BLaER1 (cell line): ENCODE data around the gene KNDC1.

Experiments
- H3K27ac ChIP-seq: shearing (Covaris generic); formaldehyde crosslinking; 2 replicates; pipeline ENCODE4 v1.8.1; 2022
- H3K27me3 ChIP-seq: shearing (Covaris generic); formaldehyde crosslinking; 2 replicates; pipeline ENCODE4 v1.8.1; 2022
- H3K36me3 ChIP-seq: shearing (Covaris generic); formaldehyde crosslinking; 2 replicates; pipeline ENCODE4 v1.8.1; 2022
- H3K4me1 ChIP-seq: shearing (Covaris generic); formaldehyde crosslinking; 2 replicates; pipeline ENCODE4 v1.8.1; 2022
- H3K4me2 ChIP-seq: shearing (Covaris generic); formaldehyde crosslinking; 2 replicates; pipeline ENCODE4 v1.8.1; 2022
- H3K4me3 ChIP-seq: shearing (Covaris generic); formaldehyde crosslinking; 2 replicates; pipeline ENCODE4 v1.8.1; 2022
- H3K9ac ChIP-seq: shearing (Covaris generic); formaldehyde crosslinking; 2 replicates; pipeline ENCODE4 v1.8.1; 2022
- H3K9me3 ChIP-seq: shearing (Covaris generic); formaldehyde crosslinking; 2 replicates; pipeline ENCODE4 v1.8.1; 2022
- H4K20me1 ChIP-seq: shearing (Covaris generic); formaldehyde crosslinking; 2 replicates; pipeline ENCODE4 v1.8.1; 2022
- Cebpa-rat ChIP-seq: shearing (Covaris generic); IDR thresholded peaks from 2 replicates; pipeline ENCODE4 v1.8.1; 2022

The KNDC1 gene

GRCh38 chr10:133116455-133116854 is 43.6 kb upstream of the KNDC1 start:
- H3K4me2 ChIP-seq: no peak overlapping the region
- no peak for TF ChIP-seq Cebpa-rat
- no peaks in the 10 kb centered on the region for H4K20me1 ChIP-seq
- peaks cover 55% of the 10 kb centered on the region for H3K9me3 ChIP-seq
- no peaks in the 10 kb centered on the region for H3K4me1 ChIP-seq
- no peaks in the 10 kb centered on the region for H3K36me3 ChIP-seq
- H3K27ac ChIP-seq: no peak overlapping the region
- H3K4me3 ChIP-seq: no peak overlapping the region
- no peak overlapping the region for H3K9ac ChIP-seq
- H3K27me3 ChIP-seq: no peaks in the 10 kb centered on the region

- Histone ChIP-seq H3K9ac (no peak overlapping the region), H3K27ac (no peak overlapping the region), H3K4me1 (peaks cover 5% of the 10 kb centered on the region), H3K36me3 (no peaks in the 10 kb centered on the region), H3K4me2 (no peak overlapping the region), H3K4me3 (no peak overlapping the region), H3K27me3 (no peaks in the 10 kb centered on the region), H4K20me1 (no peaks in the 10 kb centered on the region), H3K9me3 (peaks cover 48% of the 10 kb centered on the region)
- no peak for TF ChIP-seq Cebpa-rat
Measured at GRCh38 chr10:133117036-133117687, 42.9 kb upstream of the KNDC1 start.

GRCh38 chr10:133117688-133118071 is 42.3 kb upstream of the KNDC1 start:
- H3K4me2 ChIP-seq: no peak overlapping the region
- H3K27me3 ChIP-seq: no peaks in the 10 kb centered on the region
- H3K4me3 ChIP-seq: no peak overlapping the region
- H3K4me1 ChIP-seq: peaks cover 11% of the 10 kb centered on the region
- no peaks in the 10 kb centered on the region for H4K20me1 ChIP-seq
- peaks cover 43% of the 10 kb centered on the region for H3K9me3 ChIP-seq
- H3K9ac ChIP-seq: no peak overlapping the region
- no peak for TF ChIP-seq Cebpa-rat
- no peak overlapping the region for H3K27ac ChIP-seq
- no peaks in the 10 kb centered on the region for H3K36me3 ChIP-seq

- peaks cover 18% of the 10 kb centered on the region for H3K4me1 ChIP-seq
- H3K36me3 ChIP-seq: no peaks in the 10 kb centered on the region
- TF ChIP-seq Cebpa-rat: no peak
- H3K9ac ChIP-seq: no peak overlapping the region
- H3K4me3 ChIP-seq: no peak overlapping the region
- H4K20me1 ChIP-seq: no peaks in the 10 kb centered on the region; the same call in 1 of the 2 replicates
- H3K27ac ChIP-seq: no peak overlapping the region
- H3K9me3 ChIP-seq: peaks cover 36% of the 10 kb centered on the region
- H3K27me3 ChIP-seq: peaks cover 4% of the 10 kb centered on the region; the same call in 1 of the 2 replicates
- no peak overlapping the region for H3K4me2 ChIP-seq
Measured at GRCh38 chr10:133121479-133121878, 38.5 kb upstream of the KNDC1 start.

- TF ChIP-seq Cebpa-rat: no peak
- no peaks in the 10 kb centered on the region for H3K36me3 ChIP-seq
- peaks cover 18% of the 10 kb centered on the region for H3K4me1 ChIP-seq
Measured at GRCh38 chr10:133122171-133122935, 37.7 kb upstream of the KNDC1 start.

GRCh38 chr10:133123050-133123745 is 36.8 kb upstream of the KNDC1 start:
- Histone ChIP-seq H3K4me1 (peaks cover 18% of the 10 kb centered on the region), H4K20me1 (no peaks in the 10 kb centered on the region; the same call in 1 of the 2 replicates), H3K4me2 (peak overlapping the region; percentile 67), H3K9me3 (peaks cover 25% of the 10 kb centered on the region), H3K4me3 (no peak overlapping the region), H3K27ac (no peak overlapping the region), H3K9ac (no peak overlapping the region), H3K36me3 (no peaks in the 10 kb centered on the region), H3K27me3 (peaks cover 4% of the 10 kb centered on the region; the same call in 1 of the 2 replicates)
- no peak for TF ChIP-seq Cebpa-rat

More at GRCh38 chr10:133122171-133122935, 37.7 kb upstream of the KNDC1 start:
- Histone ChIP-seq H3K27me3 (peaks cover 4% of the 10 kb centered on the region; the same call in 1 of the 2 replicates), H3K9ac (no peak overlapping the region), H3K27ac (no peak overlapping the region), H3K4me3 (no peak overlapping the region), H3K4me2 (peak overlapping the region; percentile 67), H3K9me3 (peaks cover 31% of the 10 kb centered on the region), H4K20me1 (no peaks in the 10 kb centered on the region; the same call in 1 of the 2 replicates)

- H4K20me1 ChIP-seq: no peaks in the 10 kb centered on the region; the same call in 1 of the 2 replicates
- H3K9ac ChIP-seq: no peak overlapping the region
- no peak for TF ChIP-seq Cebpa-rat
- H3K4me1 ChIP-seq: peaks cover 18% of the 10 kb centered on the region
- peaks cover 4% of the 10 kb centered on the region; the same call in 1 of the 2 replicates for H3K27me3 ChIP-seq
- no peaks in the 10 kb centered on the region for H3K36me3 ChIP-seq
- no peak overlapping the region for H3K4me3 ChIP-seq
- peaks cover 24% of the 10 kb centered on the region for H3K9me3 ChIP-seq
- no peak overlapping the region for H3K4me2 ChIP-seq
- no peak overlapping the region for H3K27ac ChIP-seq
Measured at GRCh38 chr10:133123746-133124356, 36.2 kb upstream of the KNDC1 start.

- H3K4me1 ChIP-seq: peaks cover 18% of the 10 kb centered on the region
- H3K4me3 ChIP-seq: no peak overlapping the region
- H3K36me3 ChIP-seq: no peaks in the 10 kb centered on the region
Measured at GRCh38 chr10:133124357-133125211, 35.4 kb upstream of the KNDC1 start.

GRCh38 chr10:133125901-133126300 is 34.1 kb upstream of the KNDC1 start:
- Histone ChIP-seq H3K36me3 (no peaks in the 10 kb centered on the region), H3K4me3 (no peak overlapping the region), H3K9me3 (0 out of 2 replicates have a peak, but pooled peaks cover 8% of the 10 kb centered on the region), H3K4me1 (peaks cover 31% of the 10 kb centered on the region), H4K20me1 (peaks cover 2% of the 10 kb centered on the region; the same call in 1 of the 2 replicates), H3K27me3 (peaks cover 4% of the 10 kb centered on the region; the same call in 1 of the 2 replicates), H3K27ac (no peak overlapping the region), H3K4me2 (no peak overlapping the region), H3K9ac (no peak overlapping the region)
- no peak for TF ChIP-seq Cebpa-rat

More at GRCh38 chr10:133124357-133125211, 35.4 kb upstream of the KNDC1 start:
- no peak overlapping the region for H3K9ac ChIP-seq
- TF ChIP-seq Cebpa-rat: no peak
- H3K27me3 ChIP-seq: peaks cover 4% of the 10 kb centered on the region; the same call in 1 of the 2 replicates
- peaks cover 17% of the 10 kb centered on the region for H3K9me3 ChIP-seq
- H3K4me2 ChIP-seq: no peak overlapping the region
- H3K27ac ChIP-seq: no peak overlapping the region
- H4K20me1 ChIP-seq: no peaks in the 10 kb centered on the region; the same call in 1 of the 2 replicates
